Measurements from ENCODE around the gene PIK3CB.
A peak's percentile ranks its signal among the peaks of the same experiment; 100 is the strongest.

The PIK3CB gene

DNA sequence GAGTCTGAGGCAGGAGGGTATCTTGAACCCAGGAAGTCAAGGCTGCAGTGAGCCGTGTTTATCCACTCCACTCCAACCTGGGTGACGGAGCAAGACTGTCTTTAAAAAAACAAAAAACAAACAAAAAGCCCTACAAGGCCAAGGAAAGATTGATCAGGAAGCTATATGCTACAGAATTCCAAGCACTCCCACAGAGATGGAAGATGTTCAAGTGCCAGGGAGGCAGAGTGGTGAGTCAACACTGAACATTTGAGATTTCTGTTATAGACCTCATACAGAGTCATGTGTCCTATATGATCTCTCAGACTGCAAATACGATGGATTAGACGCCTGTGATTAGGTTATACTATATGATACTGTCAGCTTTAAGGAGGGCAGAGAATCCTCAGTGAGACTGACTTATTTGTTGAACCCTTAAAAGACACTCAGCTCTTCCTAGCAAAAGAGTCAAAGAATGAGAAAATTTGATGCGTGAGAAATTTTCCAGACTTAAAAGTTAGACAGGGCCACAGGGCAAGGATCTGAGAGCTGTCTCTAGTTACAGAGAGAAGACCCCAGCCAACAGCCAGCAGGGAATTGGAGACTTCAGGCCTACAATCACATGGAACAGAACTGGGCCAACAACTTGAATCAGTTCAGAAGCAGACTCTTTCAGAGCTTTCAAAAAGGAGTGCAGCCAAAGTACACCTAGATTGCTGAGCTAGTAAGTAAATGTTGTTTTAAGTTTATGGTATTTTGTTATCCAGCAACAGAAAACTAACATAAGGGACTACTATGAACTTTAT lies 107.6 kb downstream of the PIK3CB start:
- H3K27ac ChIP-seq: peak overlapping the region; percentile 83

DNA sequence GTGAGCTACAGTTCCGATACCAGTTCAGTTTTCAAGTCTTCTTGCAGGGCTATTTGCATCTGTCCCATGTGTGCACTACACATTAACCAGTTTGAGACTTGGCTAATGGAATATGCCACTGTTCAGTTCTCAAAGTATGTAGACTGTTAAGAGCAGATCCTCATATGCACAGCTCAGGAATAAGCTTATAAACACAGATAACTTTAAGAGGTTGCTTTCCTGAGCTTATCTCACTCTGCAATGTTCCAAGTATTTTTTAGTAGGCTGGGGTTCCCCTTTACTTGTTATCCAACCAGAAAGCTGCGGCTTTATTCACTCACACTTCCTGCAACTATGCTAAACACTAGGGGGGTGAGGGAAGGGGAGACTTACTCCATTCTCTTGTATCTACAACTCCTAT lies 108.7 kb downstream of the PIK3CB start:
- peak overlapping the region; percentile 83 for H3K27ac ChIP-seq

More for the DNA sequence above, 107.6 kb downstream of the PIK3CB start:
- no peak; the same call in 1 of the 2 replicates for TF ChIP-seq ZFX (IDR thresholded peaks at IDR 0.05)
- TF ChIP-seq, protein P1, sequence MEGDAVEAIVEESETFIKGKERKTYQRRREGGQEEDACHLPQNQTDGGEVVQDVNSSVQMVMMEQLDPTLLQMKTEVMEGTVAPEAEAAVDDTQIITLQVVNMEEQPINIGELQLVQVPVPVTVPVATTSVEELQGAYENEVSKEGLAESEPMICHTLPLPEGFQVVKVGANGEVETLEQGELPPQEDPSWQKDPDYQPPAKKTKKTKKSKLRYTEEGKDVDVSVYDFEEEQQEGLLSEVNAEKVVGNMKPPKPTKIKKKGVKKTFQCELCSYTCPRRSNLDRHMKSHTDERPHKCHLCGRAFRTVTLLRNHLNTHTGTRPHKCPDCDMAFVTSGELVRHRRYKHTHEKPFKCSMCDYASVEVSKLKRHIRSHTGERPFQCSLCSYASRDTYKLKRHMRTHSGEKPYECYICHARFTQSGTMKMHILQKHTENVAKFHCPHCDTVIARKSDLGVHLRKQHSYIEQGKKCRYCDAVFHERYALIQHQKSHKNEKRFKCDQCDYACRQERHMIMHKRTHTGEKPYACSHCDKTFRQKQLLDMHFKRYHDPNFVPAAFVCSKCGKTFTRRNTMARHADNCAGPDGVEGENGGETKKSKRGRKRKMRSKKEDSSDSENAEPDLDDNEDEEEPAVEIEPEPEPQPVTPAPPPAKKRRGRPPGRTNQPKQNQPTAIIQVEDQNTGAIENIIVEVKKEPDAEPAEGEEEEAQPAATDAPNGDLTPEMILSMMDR (conservative IDR thresholded peaks at IDR 0.05): no peak

DNA sequence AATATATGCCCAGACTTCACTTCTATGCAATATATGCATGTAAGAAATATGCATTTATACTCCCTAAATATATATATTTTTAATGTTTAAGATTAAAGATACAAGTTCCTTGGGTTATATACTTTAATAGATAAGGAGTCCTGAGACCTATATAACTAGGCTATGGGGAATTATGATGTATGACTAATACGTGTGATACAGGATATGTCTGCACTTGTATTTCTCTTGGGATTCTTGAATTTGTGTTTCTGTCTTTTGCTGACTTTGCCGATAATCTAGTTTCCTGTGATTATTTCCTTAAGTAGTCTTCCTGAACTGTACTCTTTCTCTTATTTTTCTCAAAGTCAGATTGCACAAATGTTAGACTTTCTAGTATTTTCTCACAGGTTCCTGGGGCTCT lies 109.6 kb downstream of the PIK3CB start:
- H3K27ac ChIP-seq: no peak overlapping the region
- TF ChIP-seq, protein P1 (conservative IDR thresholded peaks at IDR 0.05): no peak
- no peak for TF ChIP-seq ZFX (IDR thresholded peaks at IDR 0.05)

DNA sequence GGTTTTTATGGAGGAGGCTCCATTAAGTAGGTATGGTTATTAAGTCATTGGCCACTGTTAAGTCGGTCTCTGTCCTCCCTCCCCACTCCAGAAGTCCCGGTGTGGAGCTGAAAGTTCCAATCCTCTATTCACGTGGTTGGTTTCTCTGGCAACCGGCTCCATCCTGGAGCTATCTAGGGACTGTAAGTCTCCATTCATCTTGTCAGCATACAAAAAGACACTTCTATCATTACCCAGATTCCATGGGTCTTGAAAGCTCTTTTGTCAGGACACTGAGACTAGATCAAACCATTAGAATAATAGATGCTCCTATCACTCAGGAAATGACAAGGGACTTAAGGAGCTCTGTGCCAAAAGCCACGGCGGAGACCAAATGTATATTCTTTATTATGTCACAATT lies 110.3 kb downstream of the PIK3CB start:
- no peak overlapping the region for H3K27ac ChIP-seq
- TF ChIP-seq ZFX (IDR thresholded peaks at IDR 0.05): no peak
- TF ChIP-seq, protein P1 (conservative IDR thresholded peaks at IDR 0.05): no peak

DNA sequence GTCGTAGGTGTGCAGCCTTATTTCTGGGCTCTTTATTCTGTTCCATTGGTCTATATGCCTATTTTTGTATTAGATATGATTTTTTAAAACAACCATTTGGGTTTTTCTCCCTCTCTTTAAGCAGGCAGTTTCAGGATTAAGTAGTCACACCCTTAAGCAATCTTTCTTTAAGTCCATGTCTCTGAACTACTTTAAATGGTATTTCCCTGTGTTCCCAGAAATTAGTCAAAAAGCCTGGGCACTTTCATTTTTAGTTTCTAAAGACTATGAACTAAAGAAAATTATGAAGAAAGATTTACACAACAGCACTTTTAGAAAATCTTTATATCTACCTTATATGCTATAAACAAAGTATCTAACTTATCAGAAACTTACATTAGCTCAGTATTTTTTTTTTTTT lies 115.9 kb downstream of the PIK3CB start:
- no peak for TF ChIP-seq ZFX (IDR thresholded peaks at IDR 0.05)
- TF ChIP-seq, protein P1 (conservative IDR thresholded peaks at IDR 0.05): no peak
- peak overlapping the region; percentile 71 for H3K27ac ChIP-seq

DNA sequence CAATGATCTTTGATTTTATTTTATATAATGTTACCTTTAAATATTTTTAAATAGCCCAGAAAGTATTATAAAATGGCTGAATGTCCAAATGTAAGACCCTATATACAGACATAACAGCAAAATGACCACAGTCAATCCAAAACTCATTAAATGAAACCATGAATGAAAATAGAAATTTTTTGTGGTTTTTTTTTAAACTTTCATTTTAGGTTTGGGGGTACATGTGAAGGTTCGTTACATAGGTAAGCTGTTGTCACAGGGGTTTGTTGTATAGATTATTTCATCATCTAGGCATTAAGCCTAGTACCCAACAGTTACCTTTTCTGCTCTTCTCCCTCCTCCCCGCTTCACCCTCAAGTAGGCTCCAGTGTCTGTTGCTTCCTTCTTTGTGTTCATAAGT lies 117.4 kb downstream of the PIK3CB start:
- TF ChIP-seq, protein P1 (conservative IDR thresholded peaks at IDR 0.05): no peak
- TF ChIP-seq ZFX (IDR thresholded peaks at IDR 0.05): no peak
- H3K27ac ChIP-seq: peak overlapping the region; percentile 74; the same call in 1 of the 2 replicates

DNA sequence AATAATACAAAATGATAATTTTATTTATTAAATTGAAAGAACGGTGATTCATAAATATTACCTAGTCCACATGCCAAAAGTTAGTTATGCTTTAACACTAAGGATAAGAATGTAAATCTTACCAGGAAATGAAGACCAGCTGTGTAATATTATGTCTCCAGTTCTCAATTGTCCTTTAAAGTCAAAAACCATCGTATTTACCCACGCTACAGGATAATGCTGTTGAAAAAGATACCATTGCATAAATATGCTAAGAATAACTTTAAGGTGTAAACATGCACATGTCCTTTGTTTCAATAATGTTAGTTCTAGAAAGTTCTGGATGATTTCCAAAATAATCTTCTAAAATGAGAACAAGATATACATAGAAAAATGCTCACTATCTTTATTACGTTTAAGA lies 122.6 kb downstream of the PIK3CB start:
- TF ChIP-seq, protein P1 (conservative IDR thresholded peaks at IDR 0.05): no peak
- TF ChIP-seq ZFX (IDR thresholded peaks at IDR 0.05): no peak
- H3K27ac ChIP-seq: no peak overlapping the region; the same call in 1 of the 2 replicates

DNA sequence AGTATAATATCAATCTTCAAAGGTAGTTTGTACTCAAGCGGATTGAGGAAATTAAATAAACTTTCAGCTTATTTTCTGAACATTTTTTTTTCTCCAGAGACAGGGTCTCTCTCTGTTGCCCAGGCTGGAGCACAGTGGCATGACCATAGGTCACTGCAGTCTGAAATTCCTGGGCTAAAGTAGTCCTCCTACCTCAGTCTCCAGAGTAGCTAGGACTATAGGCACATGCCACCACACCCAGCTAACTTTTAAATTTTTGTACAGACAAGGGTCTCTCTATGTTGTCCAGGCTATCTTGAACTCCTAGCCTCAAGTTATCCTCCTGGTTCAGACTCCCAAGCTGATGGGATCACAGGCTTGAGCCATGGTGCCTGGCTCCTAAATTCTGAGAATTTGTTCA lies 129.1 kb downstream of the PIK3CB start:
- TF ChIP-seq ZFX (IDR thresholded peaks at IDR 0.05): no peak
- TF ChIP-seq, protein P1 (conservative IDR thresholded peaks at IDR 0.05): no peak
- H3K27ac ChIP-seq: no peak overlapping the region
